K562 (cell line): ENCODE data around the gene NUDT14.

Experiments
- GABPA ChIP-seq: fragments of 200-800 bp; sonication (Bioruptor generic); conservative IDR thresholded peaks from 2 replicates; pipeline ENCODE4 v1.6.1; 2016; ENCODE audit warnings: low read depth, missing genetic modification characterization, missing compliant biosample characterization
- GATA2 ChIP-seq: sonication (generic); formaldehyde crosslinking; IDR thresholded peaks from 2 replicates; pipeline ENCODE4 v1.4.0; 2020; ENCODE audit warnings: mild to moderate bottlenecking, missing genetic modification reagents
- PYGO2 ChIP-seq: fragments of 450-650 bp; IDR thresholded peaks from 2 replicates; pipeline ENCODE4 v1.6.1; 2016; ENCODE audit warnings: mild to moderate bottlenecking, missing genetic modification characterization, moderate library complexity, missing compliant biosample characterization
- RAD21 ChIP-seq, 2 experiments: fragments of 250-450 bp in 1 of 2; fragments of 450-650 bp in 1 of 2; sonication (Bioruptor Pico) in 1 of 2; formaldehyde crosslinking in 1 of 2; IDR thresholded peaks in 1 of 2; conservative IDR thresholded peaks in 1 of 2; 2 replicates each; pipeline versions ENCODE4 v1.4.0 to v1.8.0; 2020 to 2022; ENCODE audit warnings: mild to moderate bottlenecking in 2 of 2, moderate library complexity in 1 of 2
- SMARCB1 ChIP-seq: IDR thresholded peaks from 2 replicates; pipeline ENCODE4 v1.6.1; 2011; ENCODE audit warnings: improper control_type of control experiment, low read depth; ENCODE audit not compliant: insufficient read length
- ZNF253 ChIP-seq: fragments of 250-450 bp; sonication (Bioruptor Pico); conservative IDR thresholded peaks from 2 replicates; pipeline ENCODE4 v1.6.1; 2021; ENCODE audit warnings: mild to moderate bottlenecking
- ZNF561 ChIP-seq: fragments of 450-650 bp; formaldehyde crosslinking; conservative IDR thresholded peaks from 2 replicates; pipeline ENCODE4 v1.4.0; 2020; ENCODE audit warnings: mild to moderate bottlenecking, moderate library complexity
- ZNF699 ChIP-seq: fragments of 250-450 bp; sonication (Bioruptor Pico); IDR thresholded peaks from 2 replicates; pipeline ENCODE4 v1.8.0; 2021; ENCODE audit warnings: mild to moderate bottlenecking, moderate library complexity; ENCODE audit not compliant: insufficient replicate concordance
- ZNF76 ChIP-seq: fragments of 250-450 bp; sonication (Bioruptor Pico); IDR thresholded peaks from 2 replicates; pipeline ENCODE4 v1.4.0; 2020; ENCODE audit warnings: mild to moderate bottlenecking, moderate library complexity, borderline replicate concordance
- TF ChIP-seq, protein P1 (sequence below): sonication (generic); formaldehyde crosslinking; IDR thresholded peaks from 2 replicates; pipeline ENCODE4 v1.8.0; 2022; ENCODE audit warnings: mild to moderate bottlenecking, missing genetic modification reagents
- TF ChIP-seq, protein P2 (sequence below): fragments of 450-650 bp; IDR thresholded peaks from 2 replicates; pipeline ENCODE4 v1.6.1; 2017; ENCODE audit warnings: mild to moderate bottlenecking, moderate library complexity
- TF ChIP-seq, protein P3 (sequence below), 3 experiments: IDR thresholded peaks in 2 of 3; conservative IDR thresholded peaks in 1 of 3; 2 replicates each; pipeline ENCODE4 v1.5.1; 2011 to 2012; ENCODE audit warnings: low read length in 3 of 3, mild to moderate bottlenecking in 3 of 3, control low read depth in 2 of 3, improper control_type of control experiment in 1 of 3, inconsistent platforms in 1 of 3, low read depth in 1 of 3, mixed read lengths in 1 of 3, moderate library complexity in 1 of 3; ENCODE audit not compliant: insufficient read depth in 2 of 3

DNA sequence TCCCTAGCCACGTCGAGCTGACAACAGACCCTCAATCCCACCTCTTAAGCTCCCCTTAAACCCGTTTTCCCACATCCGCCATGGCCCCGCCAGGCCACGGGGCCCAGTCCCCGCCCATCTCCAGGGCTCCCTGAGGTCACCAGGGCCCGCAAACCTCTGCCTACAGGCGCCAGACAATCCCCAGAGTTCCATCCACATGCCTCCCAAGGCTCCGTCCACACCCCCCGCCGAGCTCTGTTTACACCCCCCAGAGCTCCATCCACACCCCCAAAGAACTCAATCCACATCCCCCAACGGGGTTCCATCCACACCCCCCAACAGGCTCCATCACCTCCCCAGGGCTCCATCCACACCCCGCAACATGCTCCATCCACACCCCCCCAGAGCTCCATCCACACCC, 21.8 kb downstream of the NUDT14 start:
- TF ChIP-seq ZNF561 (CRISPR knock-in tag) (no peak), ZNF699 (CRISPR knock-in tag) (no peak), SMARCB1 (no peak), ZNF76 (CRISPR knock-in tag) (no peak), GATA2 (CRISPR knock-in tag) (no peak), GABPA (tag) (no peak), ZNF253 (CRISPR knock-in tag) (no peak), RAD21 (CRISPR knock-in tag; conservative IDR thresholded peaks at IDR 0.05 in 1 of 2, IDR thresholded peaks at IDR 0.05 in 1 of 2) (no peak), PYGO2 (tag) (no peak)
- TF ChIP-seq, protein P1, sequence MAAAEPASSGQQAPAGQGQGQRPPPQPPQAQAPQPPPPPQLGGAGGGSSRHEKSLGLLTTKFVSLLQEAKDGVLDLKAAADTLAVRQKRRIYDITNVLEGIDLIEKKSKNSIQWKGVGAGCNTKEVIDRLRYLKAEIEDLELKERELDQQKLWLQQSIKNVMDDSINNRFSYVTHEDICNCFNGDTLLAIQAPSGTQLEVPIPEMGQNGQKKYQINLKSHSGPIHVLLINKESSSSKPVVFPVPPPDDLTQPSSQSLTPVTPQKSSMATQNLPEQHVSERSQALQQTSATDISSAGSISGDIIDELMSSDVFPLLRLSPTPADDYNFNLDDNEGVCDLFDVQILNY (CRISPR knock-in tag), result no peak
- TF ChIP-seq, protein P2, sequence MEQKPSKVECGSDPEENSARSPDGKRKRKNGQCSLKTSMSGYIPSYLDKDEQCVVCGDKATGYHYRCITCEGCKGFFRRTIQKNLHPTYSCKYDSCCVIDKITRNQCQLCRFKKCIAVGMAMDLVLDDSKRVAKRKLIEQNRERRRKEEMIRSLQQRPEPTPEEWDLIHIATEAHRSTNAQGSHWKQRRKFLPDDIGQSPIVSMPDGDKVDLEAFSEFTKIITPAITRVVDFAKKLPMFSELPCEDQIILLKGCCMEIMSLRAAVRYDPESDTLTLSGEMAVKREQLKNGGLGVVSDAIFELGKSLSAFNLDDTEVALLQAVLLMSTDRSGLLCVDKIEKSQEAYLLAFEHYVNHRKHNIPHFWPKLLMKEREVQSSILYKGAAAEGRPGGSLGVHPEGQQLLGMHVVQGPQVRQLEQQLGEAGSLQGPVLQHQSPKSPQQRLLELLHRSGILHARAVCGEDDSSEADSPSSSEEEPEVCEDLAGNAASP, result no peak
- TF ChIP-seq, protein P3, sequence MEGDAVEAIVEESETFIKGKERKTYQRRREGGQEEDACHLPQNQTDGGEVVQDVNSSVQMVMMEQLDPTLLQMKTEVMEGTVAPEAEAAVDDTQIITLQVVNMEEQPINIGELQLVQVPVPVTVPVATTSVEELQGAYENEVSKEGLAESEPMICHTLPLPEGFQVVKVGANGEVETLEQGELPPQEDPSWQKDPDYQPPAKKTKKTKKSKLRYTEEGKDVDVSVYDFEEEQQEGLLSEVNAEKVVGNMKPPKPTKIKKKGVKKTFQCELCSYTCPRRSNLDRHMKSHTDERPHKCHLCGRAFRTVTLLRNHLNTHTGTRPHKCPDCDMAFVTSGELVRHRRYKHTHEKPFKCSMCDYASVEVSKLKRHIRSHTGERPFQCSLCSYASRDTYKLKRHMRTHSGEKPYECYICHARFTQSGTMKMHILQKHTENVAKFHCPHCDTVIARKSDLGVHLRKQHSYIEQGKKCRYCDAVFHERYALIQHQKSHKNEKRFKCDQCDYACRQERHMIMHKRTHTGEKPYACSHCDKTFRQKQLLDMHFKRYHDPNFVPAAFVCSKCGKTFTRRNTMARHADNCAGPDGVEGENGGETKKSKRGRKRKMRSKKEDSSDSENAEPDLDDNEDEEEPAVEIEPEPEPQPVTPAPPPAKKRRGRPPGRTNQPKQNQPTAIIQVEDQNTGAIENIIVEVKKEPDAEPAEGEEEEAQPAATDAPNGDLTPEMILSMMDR (IDR thresholded peaks at IDR 0.05 in 2 of 3, conservative IDR thresholded peaks at IDR 0.05 in 1 of 3; ENCODE audit: insufficient read depth in 2 of 3, low read depth in 1 of 3, low read length in 3 of 3), result no peak
